IMR-90 (cell line): ENCODE measurements around the gene KRTAP20-2. TPM values are rescaled to one million over a fixed set of nuclear protein-coding genes. Genes with fewer than 3 reads are reported as not detected.

Experiments
- ATAC-seq: fragments of 200-7000 bp; cut with Tn5 transposase; 2 replicates; pipeline ENCODE4 v1.9.1; 2020; ENCODE audit warnings: low read depth, mild to moderate bottlenecking, moderate library complexity
- BruUV-seq: library from RNA; stranded (reverse); fragments of 400-500 nt; replicated peaks from 2 replicates; lab custom pipeline; 2021; lab: Mats Ljungman, UMichigan
- CTCF ChIA-PET: fragments of 300-600 bp; formaldehyde crosslinking; extraction: SDS; loops from one replicate; lab custom pipeline; 2021; ENCODE audit warnings: antibody characterized with exemption; lab: Yijun Ruan, JAX
- POLR2A ChIA-PET: fragments of 300-600 bp; sonication (Branson Sonifier 250); formaldehyde crosslinking; loops from one replicate; lab custom pipeline; 2022; ENCODE audit warnings: antibody characterized with exemption; ENCODE audit not compliant: unreplicated experiment; lab: Charles Lee
- DNase-seq: peaks from one replicate; pipeline ENCODE4 v3.0.0; 2013
- H2AFZ ChIP-seq: replicated peaks from 2 replicates; pipeline ENCODE3; 2013; ENCODE audit warnings: low read length, mild to moderate bottlenecking; ENCODE audit not compliant: poor library complexity
- H2AK5ac ChIP-seq: 2 replicates; pipeline ENCODE4 v1.6.1; 2013; ENCODE audit warnings: low read depth, low read length, inconsistent platforms
- H2AK9ac ChIP-seq: replicated peaks from 2 replicates; pipeline ENCODE3; 2013; ENCODE audit warnings: mild to moderate bottlenecking, low read depth, low read length, moderate library complexity; ENCODE audit not compliant: poor library complexity
- H2BK120ac ChIP-seq: 2 replicates; pipeline ENCODE4 v1.6.1; 2013; ENCODE audit warnings: low read depth, low read length, inconsistent platforms
- H2BK15ac ChIP-seq: 3 replicates; pipeline ENCODE4 v1.6.1; 2013; ENCODE audit warnings: low read depth, low read length, inconsistent platforms
- H2BK20ac ChIP-seq: 2 replicates; pipeline ENCODE4 v1.6.1; 2013; ENCODE audit warnings: low read depth, mild to moderate bottlenecking, inconsistent platforms, low read length, moderate library complexity
- H2BK5ac ChIP-seq: 2 replicates; pipeline ENCODE4 v1.6.1; 2013; ENCODE audit warnings: mild to moderate bottlenecking, low read depth, low read length, inconsistent platforms; ENCODE audit not compliant: poor library complexity, severe bottlenecking
- H3K14ac ChIP-seq: replicated peaks from 2 replicates; pipeline ENCODE4 v1.6.1; 2013; ENCODE audit warnings: low read depth, low read length, inconsistent platforms
- H3K18ac ChIP-seq: 2 replicates; pipeline ENCODE4 v1.6.1; 2013; ENCODE audit warnings: low read depth, low read length, control low read depth
- H3K23ac ChIP-seq: 2 replicates; pipeline ENCODE4 v1.6.1; 2013; ENCODE audit warnings: low read depth, low read length, inconsistent platforms
- H3K27ac ChIP-seq: 2 replicates; pipeline ENCODE4 v1.5.1; 2013; ENCODE audit warnings: mild to moderate bottlenecking, control low read depth, low read length; ENCODE audit not compliant: insufficient read depth
- H3K27me3 ChIP-seq: 2 replicates; pipeline ENCODE4 v1.6.1; 2013; ENCODE audit warnings: low read length; ENCODE audit not compliant: control insufficient read depth, insufficient read depth
- H3K36me3 ChIP-seq: 2 replicates; pipeline ENCODE4 v1.6.1; 2013; ENCODE audit warnings: low read length, mixed read lengths; ENCODE audit not compliant: control insufficient read depth, insufficient read depth
- H3K4ac ChIP-seq: 2 replicates; pipeline ENCODE4 v1.6.1; 2013; ENCODE audit warnings: low read depth, low read length, inconsistent platforms
- H3K4me1 ChIP-seq: 2 replicates; pipeline ENCODE4 v1.6.1; 2013; ENCODE audit warnings: low read length, mixed read lengths; ENCODE audit not compliant: control insufficient read depth, insufficient read depth
- H3K4me2 ChIP-seq: 2 replicates; pipeline ENCODE4 v1.6.1; 2013; ENCODE audit warnings: low read depth, mild to moderate bottlenecking, control low read depth, low read length, moderate library complexity
- H3K4me3 ChIP-seq: 2 replicates; pipeline ENCODE4 v1.5.1; 2013; ENCODE audit warnings: low read depth, mild to moderate bottlenecking, control low read depth, low read length, moderate library complexity; ENCODE audit not compliant: insufficient read depth
- H3K56ac ChIP-seq: 2 replicates; pipeline ENCODE4 v1.6.1; 2013; ENCODE audit warnings: low read length, inconsistent platforms; ENCODE audit not compliant: insufficient read depth; ENCODE audit errors: extremely low read depth
- H3K79me1 ChIP-seq, 2 experiments: 2 replicates each; pipeline ENCODE4 v1.6.1; 2013; ENCODE audit warnings: low read length in 2 of 2, inconsistent platforms in 1 of 2, low read depth in 1 of 2
- H3K9ac ChIP-seq: 2 replicates; pipeline ENCODE4 v1.6.1; 2013; ENCODE audit warnings: low read depth, low read length, control low read depth
- H3K9me1 ChIP-seq: 2 replicates; pipeline ENCODE4 v1.6.1; 2013; ENCODE audit warnings: low read length, inconsistent platforms; ENCODE audit not compliant: insufficient read depth
- H3K9me3 ChIP-seq: 2 replicates; pipeline ENCODE4 v1.6.1; 2013; ENCODE audit warnings: low read length; ENCODE audit not compliant: control insufficient read depth, insufficient read depth
- H4K20me1 ChIP-seq: 2 replicates; pipeline ENCODE4 v1.6.1; 2013; ENCODE audit warnings: low read length, inconsistent platforms; ENCODE audit not compliant: insufficient read depth
- H4K5ac ChIP-seq: 2 replicates; pipeline ENCODE4 v1.6.1; 2013; ENCODE audit warnings: mild to moderate bottlenecking, low read depth, low read length, control low read depth
- H4K8ac ChIP-seq, 2 experiments: 2 replicates each; pipeline ENCODE4 v1.6.1; 2013; ENCODE audit warnings: low read depth in 2 of 2, low read length in 2 of 2, control low read depth in 1 of 2, inconsistent platforms in 1 of 2
- H4K91ac ChIP-seq: 2 replicates; pipeline ENCODE4 v1.6.1; 2013; ENCODE audit warnings: low read depth, low read length, inconsistent platforms; ENCODE audit not compliant: insufficient read depth
- CEBPB ChIP-seq: IDR thresholded peaks from 2 replicates; pipeline ENCODE4 v1.6.1; 2012; ENCODE audit warnings: low read depth, low read length, improper control_type of control experiment
- ELK1 ChIP-seq: fragments of 150-350 bp; IDR thresholded peaks from 2 replicates; pipeline ENCODE4 v1.6.1; 2016; ENCODE audit warnings: low read depth, mild to moderate bottlenecking, low read length, moderate library complexity, borderline replicate concordance
- MAFK ChIP-seq: IDR thresholded peaks from 2 replicates; pipeline ENCODE4 v1.6.1; 2012; ENCODE audit warnings: low read depth, low read length, improper control_type of control experiment
- MAZ ChIP-seq: IDR thresholded peaks from 2 replicates; pipeline ENCODE4 v1.6.1; 2012; ENCODE audit warnings: low read depth, mild to moderate bottlenecking, low read length, improper control_type of control experiment, moderate library complexity, borderline replicate concordance
- MXI1 ChIP-seq: IDR thresholded peaks from 2 replicates; pipeline ENCODE4 v1.6.1; 2012; ENCODE audit warnings: low read depth, mild to moderate bottlenecking, low read length, moderate library complexity, borderline replicate concordance
- RCOR1 ChIP-seq: IDR thresholded peaks from 2 replicates; pipeline ENCODE4 v1.6.1; 2012; ENCODE audit warnings: mild to moderate bottlenecking, low read length, improper control_type of control experiment; ENCODE audit not compliant: insufficient replicate concordance
- SMC3 ChIP-seq: fragments of 150-350 bp; IDR thresholded peaks from 2 replicates; pipeline ENCODE4 v1.6.1; 2016; ENCODE audit warnings: low read depth, mild to moderate bottlenecking, antibody characterized with exemption, low read length, moderate library complexity
- WGBS, 2 experiments: methylation state at CpG; one replicate each; pipeline versions ENCODE4 v1.1.5 to v1.1.7; 2013; ENCODE audit warnings: missing lambda C conversion rate in 2 of 2; ENCODE audit not compliant: insufficient read length in 1 of 2; ENCODE audit errors: extremely low coverage in 2 of 2; 5-methylcytosine and 5-hydroxymethylcytosine counted together
- dilution Hi-C: fragments of 300-500 bp; cut with HindIII; formaldehyde crosslinking; loops from one replicate; pipeline ENCODE4 v1.14.3; 2018; ENCODE audit warnings: low sequenced_read_pairs; ENCODE audit not compliant: unreplicated experiment
- in situ Hi-C: fragments of 300-500 bp; cut with MboI; formaldehyde crosslinking; loops from 3 replicates; pipeline ENCODE4 v1.14.3; 2019; ENCODE audit warnings: low sequenced_read_pairs, inconsistent platforms, mixed read lengths
- intact Hi-C: fragments of 100-400 bp; cut with micrococcal nuclease; formaldehyde crosslinking; loops from 2 replicates; pipeline ENCODE4 v1.10.0; 2022
- polyA plus RNA-seq, 3 experiments: library from polyadenylated mRNA; depleted of rRNA; stranded (reverse); fragments of >200 nt; gene quantifications; 2 replicates each; pipeline ENCODE4 v1.2.3, GENCODE V29; 2012; ENCODE audit warnings: low replicate concordance in 1 of 3
- total RNA-seq: library from RNA; depleted of rRNA; stranded (reverse); fragments of >200 nt; gene quantifications from 2 replicates; pipeline ENCODE4 v1.2.3, GENCODE V29; 2012

KRTAP20-2 gene
- total and polyA plus RNA-seq, 2 of the 4 experiments (the other 2 are of a cell fraction), result not detected

DNA sequence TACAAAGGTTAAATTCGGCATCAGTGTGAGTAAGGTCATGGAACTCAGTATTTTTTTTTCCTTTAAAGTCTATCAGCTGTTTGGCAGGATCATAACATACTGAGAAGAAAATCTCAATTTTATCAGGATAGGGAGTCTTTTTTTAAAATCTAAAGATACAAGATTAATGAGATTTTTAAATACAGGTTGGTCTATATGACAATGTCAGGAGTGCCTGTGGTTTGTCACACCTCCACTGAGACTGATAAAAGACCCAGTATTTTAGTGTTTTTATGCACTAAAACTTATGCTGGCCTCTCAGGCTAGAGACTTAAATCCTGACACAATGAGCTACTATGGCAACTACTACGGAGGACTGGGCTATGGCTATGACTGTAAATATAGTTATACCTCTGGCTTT lies 7.6 kb downstream of the KRTAP20-2 start, which contains the start of gene KRTAP20-3:
Gene KRTAP20-3, plus strand, starts transcription at position 301 of the 400 bp plus-strand sequence.
- H3K4ac ChIP-seq, result no peak within 1 kb of the TSS
- H3K56ac ChIP-seq, result no peak within 1 kb of the TSS
- H3K23ac ChIP-seq, result no peak within 1 kb of the TSS
- dilution Hi-C loops, result no loop called here
- no peak within 1 kb of the TSS for H2BK5ac ChIP-seq
- H2AK5ac ChIP-seq, result no peak within 1 kb of the TSS
- H3K18ac ChIP-seq, result no peak within 1 kb of the TSS
- H3K36me3 ChIP-seq, result no peaks in the 10 kb centered on the region
- ChIA-PET CTCF (no interaction called here), POLR2A (no interaction called here)
- WGBS, 2 experiments, result no CpG with 5 or more reads among the region's 2 CpGs
- H3K27ac ChIP-seq, result no peak within 1 kb of the TSS
- no peak within 1 kb of the TSS for H2AK9ac ChIP-seq
- no peaks in the 10 kb centered on the region for H4K20me1 ChIP-seq
- H2BK120ac ChIP-seq, result no peak within 1 kb of the TSS
- no TSS peak for BruUV-seq
- in situ Hi-C loops, result no loop called here
- H4K8ac ChIP-seq, result no peak within 1 kb of the TSS
- intact Hi-C loops, result no loop called here
- H2BK20ac ChIP-seq, result no peak within 1 kb of the TSS
- H3K4me1 ChIP-seq, result no peaks in the 10 kb centered on the region
- H4K91ac ChIP-seq, result no peak within 1 kb of the TSS
- no peak for DNase-seq
- H3K14ac ChIP-seq, result no peak within 1 kb of the TSS
- H3K4me2 ChIP-seq, result no peak within 1 kb of the TSS
- no peak within 1 kb of the TSS for H2AFZ ChIP-seq
- ATAC-seq, result no peak
- H3K9ac ChIP-seq, result no peak within 1 kb of the TSS
- H3K4me3 ChIP-seq, result no peak within 1 kb of the TSS
- no peak within 1 kb of the TSS for H2BK15ac ChIP-seq
- peaks cover 6% of the 10 kb centered on the region; the same call in 1 of the 2 replicates for H3K9me3 ChIP-seq
- H3K9me1 ChIP-seq, result no peaks in the 10 kb centered on the region
- H4K5ac ChIP-seq, result no peak within 1 kb of the TSS
- H3K79me1 ChIP-seq, result no peaks in the 10 kb centered on the region
- no peak for TF ChIP-seq SMC3
- no peak for TF ChIP-seq CEBPB
- TF ChIP-seq RCOR1, result no peak
- no peak for TF ChIP-seq MAZ
- TF ChIP-seq MAFK, result no peak
- no peak for TF ChIP-seq ELK1
- no peak for TF ChIP-seq MXI1
- no peaks in the 10 kb centered on the region for H3K27me3 ChIP-seq
